Stimulated activated CD4-positive, alpha-beta T cell treated with anti-CD3 and anti-CD28 coated beads, Interleukin-15, amount 100 ng/mL, for 1 hour (primary cell): ENCODE measurements around the gene SOS2.

Experiments
- DNase-seq, 2 donors: peaks; one replicate each; pipeline ENCODE4 v3.0.0-alpha.2; 2020; ENCODE audit warnings: low read depth in 1 of 2, low spot score in 1 of 2

SOS2 gene

DNA sequence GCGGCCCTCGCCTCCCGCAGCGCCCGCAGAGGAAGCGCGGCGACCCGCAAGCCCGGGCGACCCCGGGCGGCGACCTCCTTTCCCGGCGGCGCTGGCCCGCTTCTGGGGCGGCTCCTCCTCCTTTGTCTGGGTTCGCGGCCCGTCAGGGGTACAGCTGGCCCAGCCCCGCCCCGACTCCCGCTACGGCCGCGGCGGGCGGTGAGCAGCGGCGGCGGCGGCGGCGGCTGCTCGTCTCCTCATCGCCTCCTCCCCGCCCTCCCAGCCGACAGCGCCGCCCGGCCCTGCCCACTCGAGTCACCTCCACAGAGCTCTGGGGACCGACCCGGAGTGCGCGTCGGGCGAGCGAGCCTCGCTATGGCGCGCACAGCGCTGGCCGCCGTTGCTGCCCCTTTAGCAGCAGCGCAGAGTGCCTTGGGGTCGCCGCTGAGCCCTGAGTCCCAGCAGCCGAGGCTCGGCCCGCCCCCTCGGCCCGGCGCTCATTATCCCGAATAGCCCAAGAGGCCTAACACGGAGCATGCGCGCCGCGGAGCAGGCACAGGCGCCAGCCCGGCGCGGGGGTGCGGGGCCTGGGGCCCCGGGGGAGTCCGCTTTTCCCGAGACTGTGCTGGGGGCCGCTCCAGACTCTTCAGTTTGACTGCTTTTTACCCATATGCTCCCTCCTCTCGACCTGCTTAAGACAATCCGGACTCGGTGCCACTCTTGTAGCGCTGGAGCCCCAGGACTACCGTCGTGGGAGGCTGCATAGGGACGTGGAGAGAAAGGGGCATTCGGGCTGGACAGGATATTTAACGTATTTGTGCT is at the start of gene SOS2:
Gene SOS2 (minus strand): TSS at position 104 of the 801 bp plus-strand sequence. CDS start 295 bp downstream, outside the sequence.
- peak; percentile 62 to 68 for DNase-seq

DNA sequence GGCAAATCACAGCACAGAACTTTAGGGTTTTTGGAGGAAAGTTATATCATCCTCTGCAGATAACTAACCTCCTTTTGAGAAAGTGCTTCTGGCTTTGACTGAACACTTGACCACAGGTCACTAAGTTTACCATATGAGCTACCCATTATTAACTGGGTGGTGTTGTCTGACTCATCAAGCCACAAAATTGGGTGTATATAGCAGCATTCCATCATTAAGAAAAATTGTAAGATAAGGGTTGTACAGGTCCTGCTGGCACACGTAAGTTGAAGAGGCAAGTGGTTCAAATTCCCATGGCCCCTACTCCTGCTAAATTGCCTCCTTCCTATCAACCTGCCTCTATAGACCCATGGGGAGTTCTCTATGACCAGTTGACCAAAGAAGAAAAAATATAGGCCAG is 41.1 kb upstream of the SOS2 start:
- no peak for DNase-seq

DNA sequence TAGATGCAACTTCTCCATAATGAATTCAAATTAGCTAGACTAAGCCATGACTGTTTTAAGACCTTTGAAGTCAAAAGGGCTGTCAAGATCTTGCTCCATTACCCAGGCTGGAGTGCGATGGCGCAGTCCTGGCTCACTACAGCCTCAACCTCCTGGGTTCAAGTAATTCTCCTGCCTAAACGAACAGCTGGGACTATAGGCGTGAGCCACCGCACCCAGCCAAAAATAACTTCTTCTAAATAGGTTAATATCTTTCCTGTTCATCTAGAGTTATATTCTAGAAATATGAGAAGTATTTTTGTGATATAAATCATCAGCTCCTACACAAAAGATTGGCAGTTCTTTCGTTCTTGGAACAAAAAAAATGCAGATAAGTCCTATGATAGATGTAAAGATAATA is 39.6 kb upstream of the SOS2 start:
- DNase-seq = no peak

DNA sequence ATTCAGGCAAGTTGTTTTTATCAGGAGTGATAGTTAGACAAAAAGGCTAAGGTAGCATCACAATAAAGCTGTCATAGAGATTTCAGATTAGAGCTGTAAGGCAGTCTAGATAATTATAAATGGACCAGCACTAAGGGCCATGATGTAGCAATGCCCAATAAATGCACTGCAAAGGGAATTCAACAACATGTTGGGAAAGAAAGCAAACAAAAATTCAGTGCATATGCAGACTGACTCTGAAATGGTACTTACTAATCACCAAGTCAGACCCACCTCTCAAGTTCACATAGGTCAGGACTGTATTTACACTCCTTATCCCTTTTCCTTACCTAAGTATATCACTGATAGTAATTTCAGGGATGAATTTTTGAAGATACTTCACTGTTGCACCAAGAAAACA is 33.7 kb upstream of the SOS2 start:
- no peak for DNase-seq

DNA sequence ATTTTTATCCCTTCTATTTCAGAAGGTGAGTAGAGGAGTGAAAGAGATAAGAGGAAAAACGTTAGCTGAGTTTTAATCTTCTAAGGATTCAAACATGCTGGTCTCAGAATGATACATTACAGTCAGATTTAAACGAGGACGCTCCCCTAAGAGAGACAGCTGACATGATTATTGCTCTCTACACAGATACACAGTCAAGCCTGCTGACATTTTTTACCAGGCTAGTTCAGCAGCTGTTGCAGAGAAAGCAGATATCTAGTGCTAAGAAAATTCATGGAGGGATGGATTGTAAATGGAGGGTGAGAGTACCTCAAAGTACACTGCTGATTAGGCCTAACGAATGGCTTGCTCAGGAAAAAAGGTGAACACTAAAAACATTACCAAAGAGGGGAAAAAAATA is 31.9 kb upstream of the SOS2 start:
- no peak for DNase-seq

DNA sequence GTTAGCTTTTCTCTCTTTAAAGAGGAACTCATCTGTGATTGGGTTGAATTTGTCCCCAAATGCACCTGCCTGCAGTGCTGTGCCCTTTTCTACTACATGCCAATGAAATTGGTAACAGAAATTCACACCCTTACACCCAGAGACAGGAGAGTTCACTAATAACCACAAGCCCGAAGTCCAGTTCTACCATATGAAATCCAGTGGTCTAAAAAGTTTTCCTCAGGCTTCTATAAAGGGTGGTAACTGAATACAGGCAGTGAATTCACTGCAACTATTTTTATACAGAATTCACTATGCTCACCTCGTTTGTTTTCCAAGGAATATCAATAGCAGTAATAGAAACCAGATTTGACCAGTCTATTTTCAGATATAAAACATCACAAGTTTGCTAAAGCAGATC is 31.5 kb upstream of the SOS2 start:
- DNase-seq = no peak

DNA sequence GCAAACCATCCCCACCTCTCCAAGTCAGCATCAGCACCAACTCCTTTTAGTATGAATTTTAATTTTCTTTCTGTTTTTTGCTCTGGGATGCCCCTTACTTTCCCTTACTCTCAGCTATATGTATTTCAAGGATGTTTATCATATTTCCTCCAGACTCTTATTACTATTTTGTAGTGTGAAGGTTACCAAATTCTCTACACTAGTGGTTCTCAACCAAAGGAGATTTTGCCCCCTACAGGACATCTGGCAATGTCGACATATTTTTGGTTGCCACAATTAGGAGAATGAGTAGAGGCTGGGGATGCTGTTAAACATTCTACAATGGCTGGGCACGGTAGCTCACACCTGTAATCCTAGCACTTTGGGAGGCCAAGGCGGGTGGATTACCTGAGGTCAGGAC is 29.1 kb upstream of the SOS2 start:
- DNase-seq = no peak

DNA sequence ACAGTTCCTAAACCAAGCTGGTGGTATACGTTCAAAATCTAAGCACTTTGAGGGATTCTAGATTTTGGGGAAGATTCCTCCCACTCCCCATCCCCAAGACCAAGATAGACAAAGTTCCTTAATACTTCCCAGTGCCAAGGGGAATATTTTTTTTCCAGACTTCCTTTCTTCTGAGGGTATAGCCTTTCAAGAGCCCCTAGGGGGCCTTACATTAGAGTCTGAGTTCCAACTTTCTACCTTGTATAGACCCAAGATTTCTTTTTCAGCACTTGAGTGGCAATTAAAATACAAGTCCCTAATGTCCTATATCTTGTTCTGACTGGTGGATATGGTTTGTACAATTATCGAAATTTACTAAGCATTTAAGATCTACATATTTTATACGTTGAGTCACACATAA is 28.7 kb upstream of the SOS2 start:
- DNase-seq = no peak

DNA sequence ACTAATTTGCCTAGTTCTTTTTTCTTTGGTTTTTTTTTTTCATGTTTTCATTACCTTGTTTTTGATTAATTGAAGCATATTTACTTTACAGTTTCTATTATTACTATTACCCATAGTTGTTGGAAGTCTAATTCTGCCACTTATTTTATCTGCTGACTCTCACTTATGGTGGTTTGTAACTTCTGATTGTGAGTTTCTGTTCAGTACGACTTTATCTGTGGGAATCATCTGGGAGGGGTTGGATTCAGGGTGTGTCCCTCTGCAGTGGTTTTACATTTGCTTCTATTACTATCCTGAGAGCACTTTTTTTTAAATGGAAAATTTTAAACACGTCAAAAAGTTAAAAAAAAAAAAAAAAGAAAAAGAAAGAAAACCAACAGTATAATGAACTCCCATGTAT is 26.4 kb upstream of the SOS2 start:
- DNase-seq = no peak

DNA sequence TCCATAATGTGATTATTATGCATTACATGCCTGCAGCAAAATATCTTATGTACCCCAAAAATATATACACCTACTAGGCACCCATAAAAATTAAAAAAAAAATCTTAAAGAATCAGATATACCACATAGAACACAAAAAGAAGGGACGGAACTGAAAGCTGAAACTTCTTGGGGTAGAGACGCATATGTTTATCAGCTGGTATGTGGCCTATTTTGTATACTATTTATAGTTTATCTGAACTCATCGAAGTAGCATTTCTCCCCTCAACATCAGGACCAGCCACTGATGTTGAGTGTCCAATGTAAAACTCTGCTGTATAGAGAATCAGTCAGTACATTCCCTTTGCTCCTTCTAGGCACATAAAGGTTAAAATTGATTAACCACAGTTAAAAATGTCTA is 22.9 kb upstream of the SOS2 start:
- no peak for DNase-seq

DNA sequence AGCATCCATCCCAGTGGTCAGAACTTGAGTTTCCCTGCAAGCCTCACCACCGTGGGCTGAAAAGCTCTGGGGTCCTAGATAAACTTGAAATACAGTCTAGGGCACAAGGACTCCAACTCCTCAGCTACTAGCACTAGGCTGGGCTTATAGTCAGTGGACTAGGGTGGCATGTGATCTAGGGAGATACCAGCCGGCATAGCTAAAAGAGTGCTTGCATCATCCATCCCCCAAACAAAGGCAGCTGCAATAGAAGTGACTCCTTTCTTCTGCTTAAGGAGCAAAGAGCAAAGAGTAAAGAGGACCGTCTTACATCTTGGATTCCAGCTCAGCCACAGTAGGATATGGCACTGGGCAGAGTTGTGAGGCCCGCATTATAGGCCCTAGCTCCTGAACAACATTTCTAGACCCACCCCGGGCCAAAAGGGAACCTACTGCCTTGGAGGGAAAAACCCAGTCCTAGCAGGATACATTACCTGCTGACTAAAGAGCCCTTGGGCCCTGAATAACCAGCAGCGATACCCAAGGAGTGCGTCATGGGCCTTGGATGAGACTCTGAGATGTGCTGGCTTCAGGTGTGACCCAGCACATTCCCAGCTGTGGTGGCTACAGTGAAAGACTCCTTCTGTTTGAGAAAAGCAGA is 17.9 kb upstream of the SOS2 start:
- no peak for DNase-seq

DNA sequence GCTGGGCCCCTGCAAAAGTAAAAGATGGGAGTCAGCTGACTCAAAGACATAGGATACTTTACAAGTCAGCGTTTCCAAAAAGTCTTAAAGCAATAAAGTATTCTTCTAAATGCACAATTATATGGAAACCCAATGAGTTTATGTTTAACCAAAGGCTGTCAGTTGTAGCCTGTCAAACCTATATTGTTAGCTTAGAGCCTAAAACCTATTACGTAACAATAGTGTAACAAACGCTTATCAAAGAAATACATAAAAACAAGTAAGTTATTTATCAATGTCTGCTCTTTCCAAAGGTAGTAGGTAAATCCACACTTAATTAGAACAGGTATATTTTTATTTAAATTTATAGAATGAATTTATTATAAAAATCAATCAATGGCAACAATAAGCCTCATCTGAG is 15.9 kb upstream of the SOS2 start:
- DNase-seq = no peak

DNA sequence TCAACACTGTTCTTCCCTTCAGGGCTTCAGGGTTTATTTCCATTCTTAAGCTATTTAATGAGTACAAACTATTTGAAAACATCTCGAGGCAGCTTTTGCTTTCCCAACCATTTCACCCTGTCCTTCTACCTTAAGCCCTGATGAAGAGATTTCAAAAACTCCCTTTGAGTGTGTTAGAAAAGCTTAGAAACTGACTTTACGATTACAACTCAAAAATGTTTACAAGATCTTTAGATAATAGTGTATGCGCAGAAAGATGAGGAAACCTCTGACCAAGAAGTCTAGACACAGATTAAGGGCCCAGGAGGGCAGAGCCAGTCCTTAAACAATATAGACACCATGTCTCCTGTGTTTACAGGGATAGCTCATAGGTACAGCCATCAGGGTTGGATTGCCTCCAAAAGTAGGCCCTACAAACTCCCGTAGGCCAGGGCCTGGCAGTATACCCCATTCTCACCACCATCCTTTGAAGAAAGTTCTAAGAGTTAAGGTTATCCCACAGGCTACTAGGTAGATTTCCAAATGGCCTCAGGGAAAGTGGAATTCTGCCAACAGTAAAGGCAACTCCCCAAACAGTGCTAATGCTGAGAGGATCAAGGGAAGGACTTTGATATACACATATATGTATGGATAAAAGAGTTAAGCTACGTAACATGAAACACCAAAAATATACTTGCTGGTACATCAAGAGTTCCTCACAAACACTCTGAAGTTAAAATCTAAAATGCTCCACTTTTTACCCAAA is 11.4 kb upstream of the SOS2 start:
- no peak for DNase-seq

DNA sequence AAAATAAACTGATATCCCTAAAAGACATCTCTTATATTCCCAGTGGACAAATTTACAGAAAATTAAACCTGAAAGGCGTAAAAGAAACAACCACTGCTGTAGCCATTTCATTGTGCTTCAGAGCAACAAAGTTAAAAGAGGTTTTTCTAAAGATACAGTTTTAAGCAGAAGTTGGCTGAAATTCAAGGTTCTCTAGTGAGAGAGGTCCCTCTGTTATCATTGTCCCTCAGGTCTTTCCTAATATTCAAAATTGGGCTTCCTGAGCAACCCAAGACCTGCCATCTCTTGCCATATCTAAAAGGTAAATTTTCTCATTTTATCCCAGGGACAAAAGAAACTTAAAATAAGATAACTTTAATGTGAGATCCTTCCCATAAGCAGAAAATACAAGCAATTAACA is 10.7 kb upstream of the SOS2 start:
- DNase-seq = no peak

DNA sequence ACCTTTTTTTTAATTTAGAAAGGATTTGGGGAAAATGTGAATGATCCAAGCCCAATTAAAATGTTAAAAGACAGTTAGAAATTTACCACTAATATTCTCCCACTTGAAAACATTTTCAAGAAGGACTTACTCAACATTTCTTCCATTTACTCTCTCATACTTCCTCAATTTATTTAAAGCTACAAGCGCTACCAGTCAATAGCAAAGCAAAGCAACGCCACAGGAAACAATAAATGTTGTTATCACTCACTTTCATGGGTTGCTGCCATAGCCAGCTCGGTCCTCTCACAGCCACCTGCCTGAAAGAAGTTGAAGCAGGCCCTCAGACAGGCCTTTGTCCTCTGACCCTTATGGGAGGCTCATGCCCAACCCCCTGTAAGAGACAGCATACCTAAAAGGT is 6.0 kb upstream of the SOS2 start:
- DNase-seq = no peak

DNA sequence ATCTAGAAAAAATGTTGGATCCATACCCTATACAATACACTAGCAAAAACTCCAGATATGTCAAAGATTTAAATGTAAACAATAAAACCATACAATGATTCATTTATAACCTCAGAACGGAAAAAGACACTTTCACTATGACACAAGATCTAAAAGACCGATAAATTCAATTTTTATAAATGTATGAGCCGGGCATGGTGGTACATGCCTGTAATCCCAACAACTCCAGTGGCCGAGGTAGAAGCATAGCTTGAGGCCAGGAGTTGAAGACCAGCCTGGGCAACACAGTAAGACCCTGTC is 2.5 kb upstream of the SOS2 start:
- no peak for DNase-seq

DNA sequence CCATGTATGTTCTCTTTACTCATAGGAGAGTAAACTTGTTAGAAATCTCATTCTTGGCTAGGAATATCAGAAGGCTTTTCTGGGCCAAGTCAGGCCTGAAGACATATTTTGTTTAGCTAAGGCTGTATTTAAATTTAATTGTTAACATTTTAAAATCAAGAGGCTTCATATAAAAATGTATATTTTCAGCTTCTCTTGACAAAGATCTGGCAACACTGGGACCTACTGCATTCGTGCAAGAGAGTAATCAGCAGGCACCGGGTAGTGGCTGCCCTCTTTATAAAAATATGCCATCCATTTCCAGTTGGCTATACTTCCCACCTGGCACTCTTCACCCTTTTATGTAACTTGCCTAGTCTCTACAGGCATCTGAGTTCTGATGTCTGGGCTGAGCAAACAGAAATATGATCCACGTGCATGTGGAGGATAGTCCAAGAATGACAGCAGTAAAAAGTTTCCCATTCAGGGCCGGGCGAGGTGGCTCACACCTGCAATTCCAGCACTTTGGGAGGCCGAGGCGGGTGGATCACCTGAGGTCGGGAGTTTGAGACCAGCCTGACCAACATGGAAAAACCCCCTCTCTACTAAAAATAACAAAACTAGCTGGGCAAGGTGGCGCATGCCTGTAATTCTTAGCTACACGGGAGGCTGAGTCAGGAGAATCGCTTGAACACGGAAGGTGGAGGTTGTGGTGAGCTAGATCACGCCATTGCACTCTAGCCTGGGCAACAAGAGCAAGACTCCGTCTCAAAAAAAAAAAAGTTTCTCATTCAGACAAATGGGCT is 2.0 kb upstream of the SOS2 start:
- DNase-seq = no peak

DNA sequence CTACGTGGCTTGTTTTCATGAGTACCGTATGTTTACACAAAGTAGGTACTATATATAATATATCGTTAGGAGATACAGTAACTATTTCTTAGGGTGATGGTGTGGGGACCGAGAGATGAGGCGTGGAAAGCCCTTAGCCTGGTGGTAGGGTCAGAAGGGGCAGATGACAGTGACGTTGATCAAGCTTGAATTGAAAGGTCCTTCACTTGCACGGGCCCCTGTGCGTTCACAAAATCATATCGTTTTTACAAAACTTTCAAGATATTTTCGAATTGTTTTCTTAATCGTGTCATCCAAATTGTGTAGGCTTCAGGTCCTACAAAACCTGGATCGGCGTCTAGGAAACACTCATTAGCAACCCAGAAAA is 881 bp upstream of the SOS2 start:
- DNase-seq = no peak

DNA sequence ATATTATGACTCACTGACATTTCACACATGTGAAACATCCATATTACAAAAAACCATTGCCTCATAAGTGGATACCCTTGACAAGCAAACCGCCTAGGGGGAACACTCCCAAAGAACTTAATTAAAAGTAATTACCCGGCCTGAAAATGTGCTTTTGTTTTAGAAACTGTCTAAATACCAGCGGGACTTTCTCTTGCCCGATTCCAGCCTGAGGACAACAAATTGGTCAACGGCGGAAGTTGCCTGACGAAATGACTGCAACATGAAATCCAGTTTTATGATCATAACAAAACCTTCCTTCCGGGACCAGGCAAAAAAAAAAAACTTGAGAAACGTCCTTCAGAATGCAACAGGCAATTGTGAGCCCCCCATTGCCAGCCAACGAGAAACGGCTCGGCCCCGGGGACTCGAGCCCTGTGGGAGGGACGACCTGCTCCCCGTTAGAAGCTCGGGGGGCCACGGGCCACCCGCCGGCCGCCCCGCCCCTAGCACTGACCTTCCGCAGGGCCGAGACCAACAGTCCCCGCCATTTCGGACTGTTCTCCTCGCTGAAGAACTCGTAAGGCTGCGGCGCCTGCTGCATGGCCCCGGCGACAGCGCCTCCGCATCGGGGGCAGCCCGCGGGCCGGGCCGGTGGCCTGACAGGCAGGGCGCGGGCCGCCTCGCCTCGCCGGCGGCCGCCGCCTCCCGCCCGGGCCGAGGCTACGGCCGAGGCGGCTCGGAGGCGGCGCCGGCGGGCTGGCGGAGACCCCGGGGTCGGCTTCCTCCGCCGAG is 490 bp downstream of the SOS2 start:
- DNase-seq = no peak

DNA sequence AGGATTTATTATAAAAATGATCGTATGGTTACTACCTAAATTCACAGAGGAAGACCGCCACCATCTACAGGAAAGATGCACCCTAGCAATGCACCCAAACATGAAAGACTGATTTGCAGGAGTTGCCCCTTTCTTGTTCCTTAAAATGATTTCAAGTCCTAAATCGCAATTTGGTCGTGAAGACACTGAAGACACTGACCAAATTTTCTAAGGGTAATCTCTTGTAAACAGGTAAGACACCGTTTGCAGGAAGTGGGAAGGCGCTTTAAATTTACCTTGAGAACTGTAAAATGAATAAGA is 1.0 kb downstream of the SOS2 start:
- DNase-seq = no peak

DNA sequence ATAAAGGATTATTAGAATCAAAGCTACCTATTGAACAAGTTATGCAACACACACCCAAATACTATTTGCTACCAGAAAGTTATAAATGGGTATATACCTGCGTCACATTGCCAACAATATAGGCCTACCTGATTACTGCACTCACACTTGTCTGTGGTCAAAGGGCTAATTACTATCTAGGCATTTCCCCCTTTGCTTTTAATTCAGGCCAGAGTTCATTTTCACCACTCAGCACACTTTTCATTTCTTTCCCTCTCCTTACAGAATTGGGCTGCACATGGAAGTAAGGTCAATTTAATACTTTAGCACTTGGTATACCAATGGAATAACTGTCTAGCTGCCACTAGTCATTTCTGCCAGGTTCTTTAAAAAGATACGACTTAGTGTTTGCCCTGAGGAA is 1.7 kb downstream of the SOS2 start:
- no peak for DNase-seq
